ENCODE measurements around the gene FHOD3.

GRCh38 chr18:36273347-36273746 lies 24.2 kb upstream of the FHOD3 start:
- TF ChIP-seq CTCF (IDR thresholded peaks at IDR 0.05; ENCODE audit: low read depth, low read length, missing input control) (no peak), YY1 (IDR thresholded peaks at IDR 0.05) (no peak), FOXA2 (IDR thresholded peaks at IDR 0.05) (no peak), HNF4G (IDR thresholded peaks at IDR 0.05) (no peak), JUND (IDR thresholded peaks at IDR 0.05) (no peak), SP1 (IDR thresholded peaks at IDR 0.05) (no peak), EGR1 (IDR thresholded peaks at IDR 0.05; ENCODE audit: low read depth in 2 of 2) (no peak), ATF3 (IDR thresholded peaks at IDR 0.05) (no peak), RAD21 (IDR thresholded peaks at IDR 0.05) (no peak)
- TF ChIP-seq, protein P1, sequence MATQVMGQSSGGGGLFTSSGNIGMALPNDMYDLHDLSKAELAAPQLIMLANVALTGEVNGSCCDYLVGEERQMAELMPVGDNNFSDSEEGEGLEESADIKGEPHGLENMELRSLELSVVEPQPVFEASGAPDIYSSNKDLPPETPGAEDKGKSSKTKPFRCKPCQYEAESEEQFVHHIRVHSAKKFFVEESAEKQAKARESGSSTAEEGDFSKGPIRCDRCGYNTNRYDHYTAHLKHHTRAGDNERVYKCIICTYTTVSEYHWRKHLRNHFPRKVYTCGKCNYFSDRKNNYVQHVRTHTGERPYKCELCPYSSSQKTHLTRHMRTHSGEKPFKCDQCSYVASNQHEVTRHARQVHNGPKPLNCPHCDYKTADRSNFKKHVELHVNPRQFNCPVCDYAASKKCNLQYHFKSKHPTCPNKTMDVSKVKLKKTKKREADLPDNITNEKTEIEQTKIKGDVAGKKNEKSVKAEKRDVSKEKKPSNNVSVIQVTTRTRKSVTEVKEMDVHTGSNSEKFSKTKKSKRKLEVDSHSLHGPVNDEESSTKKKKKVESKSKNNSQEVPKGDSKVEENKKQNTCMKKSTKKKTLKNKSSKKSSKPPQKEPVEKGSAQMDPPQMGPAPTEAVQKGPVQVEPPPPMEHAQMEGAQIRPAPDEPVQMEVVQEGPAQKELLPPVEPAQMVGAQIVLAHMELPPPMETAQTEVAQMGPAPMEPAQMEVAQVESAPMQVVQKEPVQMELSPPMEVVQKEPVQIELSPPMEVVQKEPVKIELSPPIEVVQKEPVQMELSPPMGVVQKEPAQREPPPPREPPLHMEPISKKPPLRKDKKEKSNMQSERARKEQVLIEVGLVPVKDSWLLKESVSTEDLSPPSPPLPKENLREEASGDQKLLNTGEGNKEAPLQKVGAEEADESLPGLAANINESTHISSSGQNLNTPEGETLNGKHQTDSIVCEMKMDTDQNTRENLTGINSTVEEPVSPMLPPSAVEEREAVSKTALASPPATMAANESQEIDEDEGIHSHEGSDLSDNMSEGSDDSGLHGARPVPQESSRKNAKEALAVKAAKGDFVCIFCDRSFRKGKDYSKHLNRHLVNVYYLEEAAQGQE (IDR thresholded peaks at IDR 0.05) = no peak
- TF ChIP-seq, protein P2, sequence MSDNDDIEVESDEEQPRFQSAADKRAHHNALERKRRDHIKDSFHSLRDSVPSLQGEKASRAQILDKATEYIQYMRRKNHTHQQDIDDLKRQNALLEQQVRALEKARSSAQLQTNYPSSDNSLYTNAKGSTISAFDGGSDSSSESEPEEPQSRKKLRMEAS (IDR thresholded peaks at IDR 0.05) = no peak
